22Rv1 (cell line): ENCODE measurements around the gene ERGIC1.

Experiments used
- H3K27ac ChIP-seq: fragments of 450-650 bp; 2 replicates; pipeline ENCODE4 v1.5.1; 2017
- ZFX ChIP-seq: fragments of 450-650 bp; IDR thresholded peaks from 2 replicates; pipeline ENCODE4 v1.6.1; 2017; ENCODE audit warnings: antibody characterized with exemption, borderline replicate concordance
- TF ChIP-seq, protein P1 (sequence below): fragments of 450-650 bp; IDR thresholded peaks from 2 replicates; pipeline ENCODE4 v1.5.1; 2017; ENCODE audit warnings: mild to moderate bottlenecking

The ERGIC1 gene

DNA sequence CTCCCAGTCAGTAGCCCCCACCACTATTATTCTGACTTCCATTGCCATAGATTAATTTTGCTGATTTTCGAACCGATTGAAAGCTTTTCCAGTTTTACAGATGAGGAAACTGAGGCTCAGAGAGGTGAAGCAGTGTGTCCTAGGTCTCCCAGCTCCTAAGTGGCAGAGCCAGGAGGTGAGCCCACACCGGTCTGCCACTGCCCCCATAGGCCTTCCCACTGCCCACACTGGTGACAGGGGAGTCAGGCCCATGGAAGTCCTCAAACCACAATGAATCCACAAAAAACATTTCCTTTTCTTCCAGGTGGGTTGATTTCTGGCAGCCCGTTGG, 70.2 kb downstream of the ERGIC1 start:
- peak overlapping the region; percentile 94 for H3K27ac ChIP-seq
- TF ChIP-seq, protein P1, sequence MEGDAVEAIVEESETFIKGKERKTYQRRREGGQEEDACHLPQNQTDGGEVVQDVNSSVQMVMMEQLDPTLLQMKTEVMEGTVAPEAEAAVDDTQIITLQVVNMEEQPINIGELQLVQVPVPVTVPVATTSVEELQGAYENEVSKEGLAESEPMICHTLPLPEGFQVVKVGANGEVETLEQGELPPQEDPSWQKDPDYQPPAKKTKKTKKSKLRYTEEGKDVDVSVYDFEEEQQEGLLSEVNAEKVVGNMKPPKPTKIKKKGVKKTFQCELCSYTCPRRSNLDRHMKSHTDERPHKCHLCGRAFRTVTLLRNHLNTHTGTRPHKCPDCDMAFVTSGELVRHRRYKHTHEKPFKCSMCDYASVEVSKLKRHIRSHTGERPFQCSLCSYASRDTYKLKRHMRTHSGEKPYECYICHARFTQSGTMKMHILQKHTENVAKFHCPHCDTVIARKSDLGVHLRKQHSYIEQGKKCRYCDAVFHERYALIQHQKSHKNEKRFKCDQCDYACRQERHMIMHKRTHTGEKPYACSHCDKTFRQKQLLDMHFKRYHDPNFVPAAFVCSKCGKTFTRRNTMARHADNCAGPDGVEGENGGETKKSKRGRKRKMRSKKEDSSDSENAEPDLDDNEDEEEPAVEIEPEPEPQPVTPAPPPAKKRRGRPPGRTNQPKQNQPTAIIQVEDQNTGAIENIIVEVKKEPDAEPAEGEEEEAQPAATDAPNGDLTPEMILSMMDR: no peak
- TF ChIP-seq ZFX: no peak

DNA sequence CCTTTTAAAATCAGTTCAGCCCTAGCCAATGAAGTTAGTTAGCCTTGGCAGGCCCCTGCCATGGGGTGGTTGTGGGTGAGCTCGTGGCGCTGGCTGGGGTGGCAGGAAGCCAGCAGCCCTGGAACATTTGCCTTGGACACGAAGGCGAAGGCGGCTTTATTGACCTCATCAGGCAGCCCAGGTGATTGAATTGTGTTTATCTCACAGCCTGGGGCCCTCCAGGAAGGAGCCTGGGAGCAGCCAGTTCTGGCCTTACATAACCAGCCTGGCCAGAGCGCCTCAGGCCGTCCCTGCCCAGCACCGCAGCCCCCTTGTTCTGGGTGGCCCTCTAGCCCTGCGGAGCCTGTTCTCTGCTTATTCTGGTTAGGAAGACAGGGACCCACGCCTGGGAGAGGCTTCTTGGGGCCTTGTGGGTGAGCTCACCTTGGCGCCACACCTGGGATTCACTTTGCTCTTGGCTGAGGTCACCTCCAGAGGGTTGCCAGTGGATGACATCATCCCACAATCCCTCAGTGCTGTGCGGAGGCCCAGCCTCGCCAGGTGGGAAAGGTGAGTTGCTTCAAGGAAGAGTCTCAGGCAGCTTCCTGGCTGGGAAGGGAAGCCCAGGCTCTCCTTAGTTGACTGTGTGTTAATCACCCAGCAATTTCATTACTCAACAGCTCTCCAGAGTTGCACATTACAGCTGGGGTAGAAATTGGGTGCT, 70.7 kb downstream of the ERGIC1 start:
- peak overlapping the region; percentile 94 for H3K27ac ChIP-seq

DNA sequence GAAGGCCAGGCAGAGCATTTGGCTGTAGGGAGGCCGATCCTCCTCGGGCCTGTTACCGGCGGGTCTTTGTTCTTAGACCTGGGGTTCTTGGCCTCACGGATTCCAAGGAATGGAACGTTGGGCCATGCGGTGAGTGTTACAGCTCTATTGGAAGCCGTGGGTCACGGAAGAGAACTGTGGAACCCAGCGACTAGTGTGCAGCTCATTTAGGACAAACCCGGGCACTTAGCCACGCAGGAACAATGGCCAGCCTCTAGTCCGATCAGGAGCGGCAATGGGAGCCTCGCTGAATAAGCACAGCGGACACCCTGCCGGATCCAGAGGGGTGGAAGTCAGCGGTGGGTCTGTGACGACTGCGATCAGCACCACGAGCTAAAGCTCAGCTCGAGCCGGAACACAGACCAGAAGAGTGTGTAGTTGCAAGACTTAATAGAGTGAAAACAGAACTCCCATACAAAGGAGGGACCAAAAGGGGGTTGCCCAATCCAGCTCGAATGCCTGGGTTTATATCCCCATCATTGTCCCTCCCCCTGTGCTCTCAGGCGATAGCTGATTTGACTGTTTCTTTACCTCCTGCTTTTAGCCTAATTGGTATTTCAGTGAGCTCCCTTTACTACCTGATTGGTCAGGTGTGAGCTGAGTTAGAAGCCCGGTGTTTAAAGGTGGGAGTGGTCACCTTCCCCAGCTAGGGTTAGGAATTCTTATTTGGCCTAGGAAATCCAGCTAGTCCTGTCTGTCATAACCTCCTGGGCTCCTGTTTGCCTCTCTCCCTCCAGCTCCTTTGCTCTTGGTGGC, 71.5 kb downstream of the ERGIC1 start:
- H3K27ac ChIP-seq: peak overlapping the region; percentile 94
- TF ChIP-seq ZFX: no peak
- TF ChIP-seq, protein P1: no peak

More for the DNA sequence above, 70.7 kb downstream of the ERGIC1 start:
- TF ChIP-seq ZFX: no peak
- TF ChIP-seq, protein P1: no peak

DNA sequence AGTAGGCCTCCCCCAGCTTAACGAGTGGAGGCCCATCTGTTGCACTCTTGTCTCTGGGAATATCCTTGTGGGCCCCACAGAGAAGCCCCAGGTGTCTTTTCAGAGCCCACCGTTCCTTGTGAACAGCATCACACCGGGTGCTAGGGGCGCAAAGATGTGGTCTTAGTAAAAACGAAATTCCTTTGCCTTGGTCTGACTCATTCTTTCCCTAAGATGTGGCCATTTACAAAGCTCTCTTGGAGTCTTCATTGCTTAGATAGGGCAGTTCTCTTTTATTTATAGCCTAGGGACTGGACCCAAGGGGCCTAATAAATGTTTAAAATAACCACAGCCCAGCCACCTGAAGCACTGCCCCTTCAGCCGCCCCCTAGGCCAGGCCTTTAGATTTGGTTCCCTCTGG, 72.4 kb downstream of the ERGIC1 start:
- peak overlapping the region; percentile 94 for H3K27ac ChIP-seq
- TF ChIP-seq, protein P1: no peak
- TF ChIP-seq ZFX: no peak

DNA sequence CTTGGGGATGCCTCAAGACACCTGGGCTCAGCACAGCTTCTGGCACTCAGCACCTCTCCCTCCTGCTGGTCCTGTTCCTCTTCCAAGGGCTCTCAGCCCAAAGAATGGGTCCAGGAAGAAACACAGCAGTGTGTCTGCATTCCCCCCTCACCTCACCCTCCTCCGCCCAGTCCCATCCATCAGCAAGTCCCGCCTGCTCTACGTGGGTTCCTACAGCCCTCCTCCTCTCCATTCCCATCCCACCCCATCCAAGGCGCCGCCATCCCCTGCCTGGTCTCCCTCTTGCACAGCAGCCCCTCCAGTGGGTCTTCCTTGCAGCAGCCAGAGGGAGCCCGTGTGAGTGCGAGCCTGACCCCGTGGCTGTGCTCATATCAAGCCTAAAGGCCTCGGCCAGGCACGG, 72.8 kb downstream of the ERGIC1 start:
- H3K27ac ChIP-seq: peak overlapping the region; percentile 94; the same call in 1 of the 2 replicates
- TF ChIP-seq ZFX: no peak
- TF ChIP-seq, protein P1: no peak

DNA sequence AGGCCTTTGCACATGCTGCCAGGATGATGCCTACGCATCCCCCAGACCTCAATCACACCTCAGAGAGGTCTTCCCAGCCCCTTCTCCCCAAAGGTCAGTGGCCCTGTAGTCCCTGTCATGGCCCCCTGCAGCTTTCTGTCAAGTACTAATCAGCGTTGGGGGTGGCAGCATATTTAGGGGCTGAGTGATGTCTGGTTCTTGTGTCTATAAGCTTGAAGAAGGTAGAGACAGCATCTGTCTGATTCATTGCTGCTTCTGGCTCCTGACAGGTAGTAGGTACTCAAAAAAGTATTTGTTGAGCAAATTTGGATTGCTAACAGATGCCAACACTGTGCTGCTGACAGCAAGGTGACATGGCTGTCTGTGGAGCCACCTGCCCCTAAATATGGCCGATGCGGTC, 73.6 kb downstream of the ERGIC1 start:
- 0 out of 2 replicates have a peak overlapping the region, but pooled peaks have one; percentile 18 for H3K27ac ChIP-seq
- TF ChIP-seq, protein P1: no peak
- TF ChIP-seq ZFX: no peak

DNA sequence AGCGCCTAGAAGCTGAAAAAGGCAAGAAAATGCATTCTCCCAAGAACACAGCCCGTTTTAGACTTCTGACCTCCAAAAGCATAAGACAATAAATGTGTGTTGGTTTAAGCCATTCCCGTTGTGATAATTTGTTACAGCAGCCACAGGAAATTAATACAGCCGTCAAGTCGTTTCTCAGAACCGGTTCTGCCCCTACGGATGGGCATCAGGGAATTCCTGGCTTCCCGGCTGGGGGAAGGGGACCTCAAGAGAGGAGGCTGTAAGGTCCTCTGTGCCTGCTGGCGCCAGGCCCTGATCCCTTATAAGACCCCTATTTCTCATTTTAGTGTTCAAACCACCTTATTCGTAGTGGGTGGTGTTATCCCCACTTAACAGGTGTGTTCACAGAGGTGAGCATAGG, 74.6 kb downstream of the ERGIC1 start:
- no peak overlapping the region for H3K27ac ChIP-seq

More for the DNA sequence above, 74.6 kb downstream of the ERGIC1 start:
- TF ChIP-seq ZFX: no peak
- TF ChIP-seq, protein P1: no peak
